ENCODE measurements around the gene CIDEC. TPM values are rescaled to one million over a fixed set of nuclear protein-coding genes. Genes with fewer than 3 reads are reported as not detected.

CIDEC gene
- total and polyA plus RNA-seq, 9 of the 15 experiments (the other 6 are each of a cell fraction or from before 2014, with no cell fraction given): not detected

DNA sequence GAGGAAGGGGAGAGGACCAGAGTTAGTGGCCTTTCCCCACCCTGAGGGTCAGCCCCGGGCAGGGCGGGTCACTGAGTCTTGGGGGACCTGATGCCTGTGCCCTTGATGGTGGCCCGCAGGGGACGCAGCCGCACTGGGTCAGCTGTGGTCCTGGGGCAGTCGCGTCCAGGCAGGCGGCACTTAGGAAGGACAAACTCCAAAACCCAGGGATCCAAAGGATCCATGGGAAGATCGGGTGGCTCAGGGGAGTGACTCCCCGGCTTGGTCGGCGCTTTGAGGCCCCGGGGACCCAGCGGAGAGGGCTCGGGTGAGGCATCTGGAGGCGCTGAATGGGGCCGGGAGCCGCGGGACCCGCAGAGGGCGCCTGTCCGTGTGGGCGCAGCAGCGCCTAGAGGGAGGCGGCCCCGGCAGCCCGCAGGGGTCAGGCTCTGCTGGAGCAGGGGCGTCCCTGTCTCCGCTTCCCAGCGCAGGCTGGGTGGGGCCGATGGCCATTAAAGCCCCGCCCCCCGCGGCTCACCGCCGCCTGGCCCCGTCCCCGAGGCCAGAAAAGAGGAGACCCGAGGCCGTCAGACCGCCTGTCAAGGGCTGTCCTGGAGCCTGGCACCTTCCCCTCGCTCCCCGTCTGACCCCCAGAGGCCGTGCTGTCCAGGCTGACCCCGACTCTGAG, 17.5 kb downstream of the CIDEC start (continued):
- TF ChIP-seq PHF8 (IDR thresholded peaks at IDR 0.05; ENCODE audit: borderline replicate concordance, low read length) (peak; percentile 68; the same call in 1 of the 2 replicates), CC2D1A (IDR thresholded peaks at IDR 0.05) (peak; percentile 57; the same call in 1 of the 2 replicates), ZNF75A (CRISPR knock-in tag; IDR thresholded peaks at IDR 0.05) (no peak), ZNF165 (CRISPR knock-in tag; IDR thresholded peaks at IDR 0.05; ENCODE audit: borderline replicate concordance) (no peak), HLTF (IDR thresholded peaks at IDR 0.05) (peak; percentile 73; the same call in 1 of the 2 replicates), CEBPG (CRISPR knock-in tag; IDR thresholded peaks at IDR 0.05) (no peak), CEBPG (tag; conservative IDR thresholded peaks at IDR 0.05 in 1 of 2, IDR thresholded peaks at IDR 0.05 in 1 of 2) (no peak), COPS2 (conservative IDR thresholded peaks at IDR 0.05) (no peak), ADNP (tag; IDR thresholded peaks at IDR 0.05) (no peak), NEUROD1 (IDR thresholded peaks at IDR 0.05; ENCODE audit: borderline replicate concordance, low read depth, low read length, partially characterized antibody) (peak; percentile 75)
- TF ChIP-seq, protein P1, sequence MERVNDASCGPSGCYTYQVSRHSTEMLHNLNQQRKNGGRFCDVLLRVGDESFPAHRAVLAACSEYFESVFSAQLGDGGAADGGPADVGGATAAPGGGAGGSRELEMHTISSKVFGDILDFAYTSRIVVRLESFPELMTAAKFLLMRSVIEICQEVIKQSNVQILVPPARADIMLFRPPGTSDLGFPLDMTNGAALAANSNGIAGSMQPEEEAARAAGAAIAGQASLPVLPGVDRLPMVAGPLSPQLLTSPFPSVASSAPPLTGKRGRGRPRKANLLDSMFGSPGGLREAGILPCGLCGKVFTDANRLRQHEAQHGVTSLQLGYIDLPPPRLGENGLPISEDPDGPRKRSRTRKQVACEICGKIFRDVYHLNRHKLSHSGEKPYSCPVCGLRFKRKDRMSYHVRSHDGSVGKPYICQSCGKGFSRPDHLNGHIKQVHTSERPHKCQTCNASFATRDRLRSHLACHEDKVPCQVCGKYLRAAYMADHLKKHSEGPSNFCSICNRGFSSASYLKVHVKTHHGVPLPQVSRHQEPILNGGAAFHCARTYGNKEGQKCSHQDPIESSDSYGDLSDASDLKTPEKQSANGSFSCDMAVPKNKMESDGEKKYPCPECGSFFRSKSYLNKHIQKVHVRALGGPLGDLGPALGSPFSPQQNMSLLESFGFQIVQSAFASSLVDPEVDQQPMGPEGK (CRISPR knock-in tag; IDR thresholded peaks at IDR 0.05; ENCODE audit: borderline replicate concordance): no peak
- TF ChIP-seq, protein P2, sequence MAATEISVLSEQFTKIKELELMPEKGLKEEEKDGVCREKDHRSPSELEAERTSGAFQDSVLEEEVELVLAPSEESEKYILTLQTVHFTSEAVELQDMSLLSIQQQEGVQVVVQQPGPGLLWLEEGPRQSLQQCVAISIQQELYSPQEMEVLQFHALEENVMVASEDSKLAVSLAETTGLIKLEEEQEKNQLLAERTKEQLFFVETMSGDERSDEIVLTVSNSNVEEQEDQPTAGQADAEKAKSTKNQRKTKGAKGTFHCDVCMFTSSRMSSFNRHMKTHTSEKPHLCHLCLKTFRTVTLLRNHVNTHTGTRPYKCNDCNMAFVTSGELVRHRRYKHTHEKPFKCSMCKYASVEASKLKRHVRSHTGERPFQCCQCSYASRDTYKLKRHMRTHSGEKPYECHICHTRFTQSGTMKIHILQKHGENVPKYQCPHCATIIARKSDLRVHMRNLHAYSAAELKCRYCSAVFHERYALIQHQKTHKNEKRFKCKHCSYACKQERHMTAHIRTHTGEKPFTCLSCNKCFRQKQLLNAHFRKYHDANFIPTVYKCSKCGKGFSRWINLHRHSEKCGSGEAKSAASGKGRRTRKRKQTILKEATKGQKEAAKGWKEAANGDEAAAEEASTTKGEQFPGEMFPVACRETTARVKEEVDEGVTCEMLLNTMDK (IDR thresholded peaks at IDR 0.05; ENCODE audit: borderline replicate concordance, insufficient read depth, low read depth, low read length, poor library complexity, severe bottlenecking): peak; percentile 100
- TF ChIP-seq, protein P3, sequence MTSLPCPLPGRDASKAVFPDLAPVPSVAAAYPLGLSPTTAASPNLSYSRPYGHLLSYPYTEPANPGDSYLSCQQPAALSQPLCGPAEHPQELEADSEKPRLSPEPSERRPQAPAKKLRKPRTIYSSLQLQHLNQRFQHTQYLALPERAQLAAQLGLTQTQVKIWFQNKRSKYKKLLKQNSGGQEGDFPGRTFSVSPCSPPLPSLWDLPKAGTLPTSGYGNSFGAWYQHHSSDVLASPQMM (CRISPR knock-in tag; IDR thresholded peaks at IDR 0.05): no peak
- TF ChIP-seq, protein P4, sequence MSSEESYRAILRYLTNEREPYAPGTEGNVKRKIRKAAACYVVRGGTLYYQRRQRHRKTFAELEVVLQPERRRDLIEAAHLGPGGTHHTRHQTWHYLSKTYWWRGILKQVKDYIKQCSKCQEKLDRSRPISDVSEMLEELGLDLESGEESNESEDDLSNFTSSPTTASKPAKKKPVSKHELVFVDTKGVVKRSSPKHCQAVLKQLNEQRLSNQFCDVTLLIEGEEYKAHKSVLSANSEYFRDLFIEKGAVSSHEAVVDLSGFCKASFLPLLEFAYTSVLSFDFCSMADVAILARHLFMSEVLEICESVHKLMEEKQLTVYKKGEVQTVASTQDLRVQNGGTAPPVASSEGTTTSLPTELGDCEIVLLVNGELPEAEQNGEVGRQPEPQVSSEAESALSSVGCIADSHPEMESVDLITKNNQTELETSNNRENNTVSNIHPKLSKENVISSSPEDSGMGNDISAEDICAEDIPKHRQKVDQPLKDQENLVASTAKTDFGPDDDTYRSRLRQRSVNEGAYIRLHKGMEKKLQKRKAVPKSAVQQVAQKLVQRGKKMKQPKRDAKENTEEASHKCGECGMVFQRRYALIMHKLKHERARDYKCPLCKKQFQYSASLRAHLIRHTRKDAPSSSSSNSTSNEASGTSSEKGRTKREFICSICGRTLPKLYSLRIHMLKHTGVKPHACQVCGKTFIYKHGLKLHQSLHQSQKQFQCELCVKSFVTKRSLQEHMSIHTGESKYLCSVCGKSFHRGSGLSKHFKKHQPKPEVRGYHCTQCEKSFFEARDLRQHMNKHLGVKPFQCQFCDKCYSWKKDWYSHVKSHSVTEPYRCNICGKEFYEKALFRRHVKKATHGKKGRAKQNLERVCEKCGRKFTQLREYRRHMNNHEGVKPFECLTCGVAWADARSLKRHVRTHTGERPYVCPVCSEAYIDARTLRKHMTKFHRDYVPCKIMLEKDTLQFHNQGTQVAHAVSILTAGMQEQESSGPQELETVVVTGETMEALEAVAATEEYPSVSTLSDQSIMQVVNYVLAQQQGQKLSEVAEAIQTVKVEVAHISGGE (CRISPR knock-in tag; IDR thresholded peaks at IDR 0.05): peak in 2 of 3 experiments; percentile 40 to 79; a peak in 2 of 6 replicates
- TF ChIP-seq, protein P5, sequence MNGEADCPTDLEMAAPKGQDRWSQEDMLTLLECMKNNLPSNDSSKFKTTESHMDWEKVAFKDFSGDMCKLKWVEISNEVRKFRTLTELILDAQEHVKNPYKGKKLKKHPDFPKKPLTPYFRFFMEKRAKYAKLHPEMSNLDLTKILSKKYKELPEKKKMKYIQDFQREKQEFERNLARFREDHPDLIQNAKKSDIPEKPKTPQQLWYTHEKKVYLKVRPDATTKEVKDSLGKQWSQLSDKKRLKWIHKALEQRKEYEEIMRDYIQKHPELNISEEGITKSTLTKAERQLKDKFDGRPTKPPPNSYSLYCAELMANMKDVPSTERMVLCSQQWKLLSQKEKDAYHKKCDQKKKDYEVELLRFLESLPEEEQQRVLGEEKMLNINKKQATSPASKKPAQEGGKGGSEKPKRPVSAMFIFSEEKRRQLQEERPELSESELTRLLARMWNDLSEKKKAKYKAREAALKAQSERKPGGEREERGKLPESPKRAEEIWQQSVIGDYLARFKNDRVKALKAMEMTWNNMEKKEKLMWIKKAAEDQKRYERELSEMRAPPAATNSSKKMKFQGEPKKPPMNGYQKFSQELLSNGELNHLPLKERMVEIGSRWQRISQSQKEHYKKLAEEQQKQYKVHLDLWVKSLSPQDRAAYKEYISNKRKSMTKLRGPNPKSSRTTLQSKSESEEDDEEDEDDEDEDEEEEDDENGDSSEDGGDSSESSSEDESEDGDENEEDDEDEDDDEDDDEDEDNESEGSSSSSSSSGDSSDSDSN (IDR thresholded peaks at IDR 0.05; ENCODE audit: borderline replicate concordance in 1 of 2, low read depth in 2 of 2, low read length in 2 of 2): peak; percentile 52 to 94; a peak in 3 of 4 replicates
